PC-9 (cell line): Measurements from ENCODE around the gene CHRNG.

ENCODE experiments used
- EZH2 ChIP-seq: fragments of 200-600 bp; sonication (generic); IDR thresholded peaks from 2 replicates; pipeline ENCODE4 v1.8.0; 2017; ENCODE audit warnings: antibody characterized with exemption, low read depth
- TF ChIP-seq, protein P1 (sequence below): fragments of 200-600 bp; sonication (generic); conservative IDR thresholded peaks from 2 replicates; pipeline ENCODE4 v1.6.1; 2017; ENCODE audit warnings: mixed run types, antibody characterized with exemption, mild to moderate bottlenecking, moderate library complexity

DNA sequence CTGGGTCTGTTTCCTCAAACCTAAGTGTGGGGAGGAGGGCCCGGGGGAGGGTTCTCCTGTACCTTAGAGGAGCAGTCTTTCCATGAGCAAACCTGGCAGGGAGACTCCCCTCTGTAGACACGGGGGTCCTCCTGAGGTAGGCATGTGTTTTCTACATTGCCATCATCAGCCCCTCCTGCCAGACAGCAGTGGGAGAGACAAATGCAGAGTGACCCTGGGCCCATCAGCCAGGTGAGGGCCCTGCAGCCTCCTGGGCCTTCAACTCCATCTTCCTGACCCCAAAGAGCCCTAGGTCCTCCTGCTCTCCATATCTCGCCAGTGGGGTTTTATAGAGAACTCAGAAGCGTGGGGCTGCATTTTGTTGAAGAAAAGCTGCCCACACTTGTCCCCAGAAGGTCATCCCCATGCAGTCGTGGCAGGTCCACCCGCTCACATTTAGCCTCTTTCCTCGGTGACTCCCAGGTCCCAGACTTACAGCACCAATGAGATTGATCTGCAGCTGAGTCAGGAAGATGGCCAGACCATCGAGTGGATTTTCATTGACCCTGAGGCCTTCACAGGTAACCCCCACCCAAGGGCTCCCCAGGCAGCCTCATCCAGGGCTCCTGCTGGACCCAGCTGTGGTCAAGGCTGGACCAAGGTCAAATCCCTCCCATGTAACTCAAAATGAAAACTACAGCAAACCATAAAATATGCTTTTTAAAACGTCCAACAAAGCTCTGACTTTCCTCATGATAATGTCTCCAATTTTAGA is 2.6 kb downstream of the CHRNG start:
- TF ChIP-seq, protein P1, sequence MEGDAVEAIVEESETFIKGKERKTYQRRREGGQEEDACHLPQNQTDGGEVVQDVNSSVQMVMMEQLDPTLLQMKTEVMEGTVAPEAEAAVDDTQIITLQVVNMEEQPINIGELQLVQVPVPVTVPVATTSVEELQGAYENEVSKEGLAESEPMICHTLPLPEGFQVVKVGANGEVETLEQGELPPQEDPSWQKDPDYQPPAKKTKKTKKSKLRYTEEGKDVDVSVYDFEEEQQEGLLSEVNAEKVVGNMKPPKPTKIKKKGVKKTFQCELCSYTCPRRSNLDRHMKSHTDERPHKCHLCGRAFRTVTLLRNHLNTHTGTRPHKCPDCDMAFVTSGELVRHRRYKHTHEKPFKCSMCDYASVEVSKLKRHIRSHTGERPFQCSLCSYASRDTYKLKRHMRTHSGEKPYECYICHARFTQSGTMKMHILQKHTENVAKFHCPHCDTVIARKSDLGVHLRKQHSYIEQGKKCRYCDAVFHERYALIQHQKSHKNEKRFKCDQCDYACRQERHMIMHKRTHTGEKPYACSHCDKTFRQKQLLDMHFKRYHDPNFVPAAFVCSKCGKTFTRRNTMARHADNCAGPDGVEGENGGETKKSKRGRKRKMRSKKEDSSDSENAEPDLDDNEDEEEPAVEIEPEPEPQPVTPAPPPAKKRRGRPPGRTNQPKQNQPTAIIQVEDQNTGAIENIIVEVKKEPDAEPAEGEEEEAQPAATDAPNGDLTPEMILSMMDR = no peak
- no peak for TF ChIP-seq EZH2
